Vagina (tissue), 2 donors: Measurements from ENCODE around the gene LONRF2. TPM values are rescaled to one million over a fixed set of nuclear protein-coding genes. Genes with fewer than 3 reads are reported as not detected.

Source experiments
- DNase-seq, 2 donors: peaks; one replicate each; pipeline ENCODE4 v3.0.0-alpha.2; 2017; ENCODE audit errors: extremely low spot score in 2 of 2
- H3K27ac ChIP-seq: fragments of 200-600 bp; sonication (generic); one replicate; pipeline ENCODE4 v1.5.1; 2019
- H3K27me3 ChIP-seq: fragments of 200-600 bp; sonication (generic); one replicate; pipeline ENCODE4 v1.5.1; 2019
- H3K36me3 ChIP-seq, 2 donors: fragments of 200-600 bp; sonication (generic); one replicate each; pipeline ENCODE4 v1.5.1; 2017 to 2019
- H3K4me1 ChIP-seq: fragments of 200-600 bp; sonication (generic); one replicate; pipeline ENCODE4 v1.5.1; 2019
- H3K4me3 ChIP-seq, 2 donors: fragments of 200-600 bp; sonication (generic); 1 replicate in 1 of 2; 2 replicates in 1 of 2; pipeline ENCODE4 v1.5.1; 2016 to 2019
- H3K9me3 ChIP-seq: fragments of 200-600 bp; sonication (generic); one replicate; pipeline ENCODE4 v1.5.1; 2019
- CTCF ChIP-seq, 3 experiments: fragments of 450-650 bp in 2 of 3; fragments of 200-600 bp in 1 of 3; sonication (generic) in 1 of 3; IDR thresholded peaks; one replicate each; pipeline ENCODE4 v1.5.1; 2017 to 2019; ENCODE audit warnings: antibody characterized with exemption in 3 of 3, mild to moderate bottlenecking in 2 of 3, moderate library complexity in 2 of 3
- POLR2A ChIP-seq, 2 donors: fragments of 450-650 bp; IDR thresholded peaks; one replicate each; pipeline ENCODE4 v1.6.1; 2017; ENCODE audit warnings: antibody characterized with exemption in 2 of 2, mild to moderate bottlenecking in 2 of 2, moderate library complexity in 2 of 2
- POLR2AphosphoS5 ChIP-seq, 2 donors: sonication (generic); formaldehyde crosslinking; IDR thresholded peaks; one replicate each; pipeline ENCODE4 v1.9.0; 2017; ENCODE audit warnings: antibody characterized with exemption in 2 of 2, mild to moderate bottlenecking in 2 of 2, low read depth in 1 of 2; ENCODE audit not compliant: insufficient read depth in 1 of 2
- intact Hi-C: fragments of 100-400 bp; cut with DNase I; formaldehyde crosslinking; loops from one replicate; pipeline ENCODE4 v1.15.1; 2023
- total RNA-seq: library from RNA; depleted of rRNA; stranded (reverse); fragments of >200 nt; gene quantifications from one replicate; pipeline ENCODE4 v1.2.3, GENCODE V29; 2016

LONRF2 gene
- total RNA-seq, 1 donor from 2014 or later = 9.6 TPM

DNA sequence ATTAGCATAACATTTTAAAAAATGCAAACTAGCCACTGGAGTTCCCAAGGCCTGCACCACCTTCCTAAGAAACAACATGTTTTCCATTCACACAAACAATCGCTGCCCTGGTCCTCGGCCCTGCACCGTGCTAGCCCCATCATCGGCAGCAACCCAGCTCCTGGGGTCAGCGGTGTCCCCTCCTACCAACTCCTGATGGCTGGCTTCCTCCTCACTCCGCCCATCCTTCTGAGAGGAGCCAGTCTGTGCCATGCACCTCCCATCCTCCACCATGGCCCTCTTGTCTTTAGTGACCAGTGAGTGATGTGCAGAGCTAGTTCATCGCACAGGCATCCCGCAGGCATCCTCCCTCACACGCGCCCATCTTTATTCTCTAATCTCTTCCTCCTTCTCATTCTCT is 81.9 kb downstream of the LONRF2 start:
- no peaks in the 10 kb centered on the region for H3K4me1 ChIP-seq
- no peak overlapping the region for H3K27ac ChIP-seq
- TF ChIP-seq POLR2A (IDR thresholded peaks at IDR 0.05) (no peak), CTCF (IDR thresholded peaks at IDR 0.05) (no peak), POLR2AphosphoS5 (IDR thresholded peaks at IDR 0.05; ENCODE audit: insufficient read depth in 1 of 2, low read depth in 1 of 2) (no peak)
- H3K27me3 ChIP-seq = no peaks in the 10 kb centered on the region
- intact Hi-C loops = no loop called here
- DNase-seq = peak in 1 of 2 donors; percentile 42
- H3K9me3 ChIP-seq = no peaks in the 10 kb centered on the region
- no peak overlapping the region for H3K4me3 ChIP-seq
- H3K36me3 ChIP-seq = no peaks in the 10 kb centered on the region

DNA sequence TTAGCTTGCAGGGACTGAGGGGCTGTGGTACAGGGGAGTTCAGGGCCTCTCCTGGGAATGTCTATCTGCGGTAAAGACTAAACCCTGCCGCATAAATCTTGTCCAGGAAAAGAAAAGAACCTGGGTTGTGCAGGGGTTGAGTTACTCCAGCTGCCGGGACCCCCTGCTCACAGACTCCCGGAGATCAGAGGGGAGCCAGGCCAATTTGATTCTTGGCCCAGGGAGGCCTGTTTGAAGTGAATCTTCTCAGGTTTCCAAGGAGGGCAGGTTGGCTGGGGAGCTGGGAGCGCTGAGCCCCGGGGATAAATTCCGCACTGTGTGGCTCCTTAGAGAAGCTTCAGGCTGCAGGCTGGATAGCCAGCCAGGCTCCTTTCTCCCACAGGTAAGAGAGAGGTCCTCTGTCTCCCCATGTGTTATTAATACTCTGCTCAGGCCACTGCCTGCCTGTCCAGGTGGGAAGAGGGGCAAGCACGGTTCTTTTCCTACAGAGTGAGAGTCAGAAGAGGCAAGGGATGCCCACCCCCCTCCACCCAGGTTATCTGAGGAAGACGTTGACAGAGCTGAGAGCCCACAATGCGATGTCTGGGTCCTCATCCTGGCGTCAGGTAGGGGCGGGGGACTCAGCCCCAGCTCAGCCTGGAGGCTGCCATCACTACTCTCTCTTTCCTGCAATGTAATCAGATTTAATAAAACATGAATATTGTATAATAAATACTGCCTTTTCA is 82.7 kb downstream of the LONRF2 start:
- Histone ChIP-seq H3K27me3 (no peaks in the 10 kb centered on the region), H3K9me3 (no peaks in the 10 kb centered on the region), H3K4me3 (no peak overlapping the region), H3K4me1 (no peaks in the 10 kb centered on the region), H3K27ac (no peak overlapping the region), H3K36me3 (no peaks in the 10 kb centered on the region)
- DNase-seq = peak in 1 of 2 donors; percentile 29
- no peak for TF ChIP-seq CTCF (IDR thresholded peaks at IDR 0.05)
- TF ChIP-seq POLR2A (IDR thresholded peaks at IDR 0.05) = no peak
- no peak for TF ChIP-seq POLR2AphosphoS5 (IDR thresholded peaks at IDR 0.05; ENCODE audit: insufficient read depth in 1 of 2, low read depth in 1 of 2)
- intact Hi-C loops = no loop called here

- no peaks in the 10 kb centered on the region for H3K4me1 ChIP-seq
- no peak for TF ChIP-seq POLR2AphosphoS5 (IDR thresholded peaks at IDR 0.05; ENCODE audit: insufficient read depth in 1 of 2, low read depth in 1 of 2)
- TF ChIP-seq CTCF (IDR thresholded peaks at IDR 0.05) = no peak
- no peak for TF ChIP-seq POLR2A (IDR thresholded peaks at IDR 0.05)
- no peak overlapping the region for H3K27ac ChIP-seq
- intact Hi-C loops = no loop called here
- no peak for DNase-seq
- H3K4me3 ChIP-seq = no peak overlapping the region
- H3K27me3 ChIP-seq = no peaks in the 10 kb centered on the region
- no peaks in the 10 kb centered on the region for H3K36me3 ChIP-seq
- no peaks in the 10 kb centered on the region for H3K9me3 ChIP-seq
These were observed 83.8 kb downstream of the LONRF2 start for GRCh38 chr2:100238471-100238870.

DNA sequence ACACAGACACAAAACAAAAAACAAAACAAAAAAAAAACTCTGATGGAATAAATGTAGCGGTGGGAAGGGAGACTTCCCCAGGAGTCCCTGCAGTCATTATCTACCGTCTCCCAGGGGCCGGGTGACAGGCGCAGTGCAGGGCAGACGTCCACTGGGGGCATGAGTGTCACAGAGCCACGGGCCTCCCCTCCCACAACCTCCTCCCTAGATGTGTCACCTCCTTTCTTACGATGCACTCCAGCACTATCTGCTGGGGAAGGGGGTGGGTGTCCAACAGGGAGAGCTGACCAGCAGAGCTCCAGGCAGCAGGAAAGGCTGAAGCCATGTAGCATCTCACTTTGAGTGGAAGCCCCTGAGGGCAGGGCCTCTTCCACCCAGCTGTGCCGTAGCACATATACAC is 84.5 kb downstream of the LONRF2 start:
- no peaks in the 10 kb centered on the region for H3K27me3 ChIP-seq
- H3K27ac ChIP-seq = no peak overlapping the region
- no peaks in the 10 kb centered on the region for H3K4me1 ChIP-seq
- DNase-seq = no peak
- H3K36me3 ChIP-seq = no peaks in the 10 kb centered on the region
- intact Hi-C loops = no loop called here
- no peak for TF ChIP-seq POLR2A (IDR thresholded peaks at IDR 0.05)
- no peak for TF ChIP-seq POLR2AphosphoS5 (IDR thresholded peaks at IDR 0.05; ENCODE audit: insufficient read depth in 1 of 2, low read depth in 1 of 2)
- TF ChIP-seq CTCF (IDR thresholded peaks at IDR 0.05) = no peak
- H3K4me3 ChIP-seq = no peak overlapping the region
- H3K9me3 ChIP-seq = no peaks in the 10 kb centered on the region

DNA sequence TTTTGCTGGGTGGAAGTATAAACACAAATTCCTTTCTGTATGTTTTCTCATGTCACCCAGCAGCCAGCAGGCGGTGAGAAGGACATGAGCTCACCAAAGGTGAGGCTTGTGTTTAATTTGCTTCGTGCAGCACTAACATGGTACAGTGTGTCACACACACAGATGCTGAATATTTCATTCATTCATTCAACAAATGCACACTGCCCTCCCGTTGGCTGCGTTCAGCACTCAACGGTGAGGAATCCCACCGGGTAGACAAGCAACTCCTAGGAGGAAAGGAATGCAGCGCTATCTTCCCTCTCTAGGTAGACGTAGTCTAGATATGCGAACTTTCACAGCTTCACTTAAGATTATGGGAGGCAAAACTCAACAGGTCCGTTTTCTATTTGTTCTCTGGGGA is 85.1 kb downstream of the LONRF2 start:
- H3K9me3 ChIP-seq = no peaks in the 10 kb centered on the region
- H3K4me3 ChIP-seq = no peak overlapping the region
- no peaks in the 10 kb centered on the region for H3K4me1 ChIP-seq
- no peak overlapping the region for H3K27ac ChIP-seq
- intact Hi-C loops = no loop called here
- no peak for DNase-seq
- no peaks in the 10 kb centered on the region for H3K27me3 ChIP-seq
- TF ChIP-seq POLR2A (IDR thresholded peaks at IDR 0.05) (no peak), POLR2AphosphoS5 (IDR thresholded peaks at IDR 0.05; ENCODE audit: insufficient read depth in 1 of 2, low read depth in 1 of 2) (no peak), CTCF (IDR thresholded peaks at IDR 0.05) (no peak)
- H3K36me3 ChIP-seq = no peaks in the 10 kb centered on the region
